HG03135 (cell line): Measurements from ENCODE around the gene SERINC5.
A peak's percentile ranks its signal among the peaks of the same experiment; 100 is the strongest.

Experiments
- ATAC-seq: cut with Tn5 transposase; IDR thresholded peaks from one replicate; pipeline ENCODE4 v1.9.1; 2021; ENCODE audit warnings: mild to moderate bottlenecking, moderate library complexity; ENCODE audit not compliant: unreplicated experiment

Gene SERINC5

DNA sequence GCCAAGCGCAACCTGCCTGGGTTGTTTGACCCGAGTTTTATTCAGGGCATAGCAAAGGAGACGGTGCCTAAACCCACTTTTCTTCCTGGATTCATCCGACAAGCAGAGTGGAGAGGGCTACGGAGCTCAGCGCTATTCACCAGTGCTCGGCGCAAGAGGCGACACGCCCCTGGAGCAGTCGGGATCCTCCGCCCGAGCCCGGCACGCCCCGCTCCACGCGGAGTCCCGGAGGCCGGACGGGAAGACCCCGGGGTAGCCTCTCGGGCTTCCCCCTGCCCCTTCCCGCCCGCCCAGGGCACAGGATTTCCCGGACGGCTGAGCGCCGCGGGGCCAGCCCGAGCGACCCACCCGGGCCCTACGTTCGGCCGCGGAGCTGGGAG is 427 bp downstream of the SERINC5 start:
- ATAC-seq = peak; percentile 37

DNA sequence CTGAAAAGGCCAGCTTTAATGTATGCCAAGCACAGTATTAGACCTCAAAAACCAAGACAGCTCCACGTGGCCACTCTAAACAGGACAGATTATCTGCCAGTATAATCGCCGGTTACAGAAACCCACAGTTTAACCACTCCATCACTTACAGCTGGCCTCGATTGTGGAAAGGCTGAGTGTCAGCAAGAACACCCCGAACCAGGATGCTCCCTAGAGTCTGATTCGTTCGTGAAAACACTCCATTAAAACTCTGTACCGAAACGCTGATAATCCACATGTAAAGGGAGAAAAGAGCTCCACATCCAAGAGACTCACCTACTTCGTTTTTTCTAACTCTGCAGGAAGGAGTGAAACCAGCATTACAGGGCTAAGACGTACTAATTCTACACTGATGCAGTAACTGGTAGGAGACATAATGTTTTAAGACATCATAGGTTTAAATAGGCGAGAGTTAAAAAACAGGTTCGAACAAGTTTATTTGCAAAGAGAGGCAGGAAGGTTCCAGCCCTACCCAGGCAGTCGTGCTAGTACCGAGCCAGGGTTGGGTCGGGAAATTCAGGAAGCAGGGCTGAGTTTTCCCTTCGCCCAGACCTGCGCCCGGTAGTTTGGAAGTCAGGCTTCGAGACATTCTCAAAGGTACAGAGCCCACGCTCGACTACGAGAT is 949 bp downstream of the SERINC5 start:
- ATAC-seq = peak; percentile 2

DNA sequence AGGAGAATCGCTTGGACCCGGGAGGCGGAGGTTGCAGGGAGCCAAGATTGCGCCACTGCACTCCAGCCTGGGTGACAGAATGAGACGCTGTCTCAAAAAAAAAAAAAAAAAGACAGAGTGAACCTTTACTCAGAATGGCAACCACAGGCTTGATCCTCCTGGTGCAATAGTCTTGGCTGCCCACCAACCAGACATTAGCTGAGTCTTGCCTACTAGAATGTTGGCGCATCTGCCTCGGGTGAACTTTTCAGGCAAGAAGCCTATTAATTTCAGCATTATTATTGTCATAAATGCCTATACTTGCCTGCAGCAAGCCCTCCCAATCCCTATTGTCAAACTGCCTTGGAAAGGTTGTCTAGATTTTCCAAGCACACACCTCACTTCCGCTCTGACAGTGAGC is 4.2 kb downstream of the SERINC5 start:
- no peak for ATAC-seq

DNA sequence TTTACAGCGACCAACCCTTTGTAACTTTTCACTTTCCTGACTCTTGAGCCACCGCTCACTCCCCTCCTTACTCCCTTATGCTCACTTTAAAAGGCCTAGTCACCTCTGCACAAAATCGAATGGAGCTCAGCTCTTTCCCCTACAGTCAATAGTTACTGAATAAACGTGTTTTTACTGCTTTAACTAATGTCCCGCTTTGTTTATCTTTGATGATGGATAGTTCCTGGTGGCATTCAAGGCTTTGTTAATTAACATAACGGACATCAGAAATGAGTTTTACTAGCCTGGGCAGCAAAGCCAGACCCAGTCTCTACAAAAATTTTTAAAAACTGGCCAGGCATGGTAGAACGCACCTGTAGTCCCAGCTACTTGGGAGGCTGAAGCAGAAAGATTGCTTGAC is 5.0 kb downstream of the SERINC5 start:
- no peak for ATAC-seq

DNA sequence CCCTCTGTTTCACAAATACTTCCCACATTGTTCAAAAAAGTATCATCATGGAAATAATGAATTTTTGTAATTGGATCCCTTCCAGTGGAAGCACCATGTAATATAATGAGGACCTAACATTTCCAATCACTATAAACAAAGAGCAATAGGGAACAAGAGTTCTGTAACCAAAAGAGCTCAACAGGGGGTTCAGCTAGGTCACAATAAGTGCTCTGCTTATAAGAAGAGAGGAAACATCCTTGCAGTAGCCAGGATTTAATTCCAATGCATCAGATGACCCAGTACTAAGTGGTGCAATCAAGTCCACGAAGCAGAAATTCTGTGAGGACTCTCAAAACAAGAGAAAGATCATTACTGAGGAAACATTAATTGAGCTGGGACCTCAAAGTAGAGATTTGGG is 5.9 kb downstream of the SERINC5 start:
- ATAC-seq = no peak

DNA sequence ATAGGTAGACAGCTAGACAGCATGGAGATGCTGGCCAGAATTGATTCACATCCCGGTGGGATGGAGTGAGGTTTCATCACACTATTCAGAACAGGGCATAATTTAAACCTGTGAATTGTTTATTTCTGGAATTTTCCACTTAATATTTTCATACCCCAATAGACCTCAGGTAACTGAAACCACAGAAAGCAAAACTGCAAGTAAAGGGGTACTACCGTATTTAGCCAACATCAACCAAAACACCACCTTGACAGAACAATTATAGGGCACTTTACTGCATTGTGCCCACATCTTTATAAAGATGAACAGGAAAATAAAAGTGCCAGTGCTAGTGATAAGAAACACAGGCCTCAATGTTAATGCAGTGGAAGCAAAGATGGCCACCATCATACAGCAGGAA is 7.5 kb downstream of the SERINC5 start:
- ATAC-seq = no peak

DNA sequence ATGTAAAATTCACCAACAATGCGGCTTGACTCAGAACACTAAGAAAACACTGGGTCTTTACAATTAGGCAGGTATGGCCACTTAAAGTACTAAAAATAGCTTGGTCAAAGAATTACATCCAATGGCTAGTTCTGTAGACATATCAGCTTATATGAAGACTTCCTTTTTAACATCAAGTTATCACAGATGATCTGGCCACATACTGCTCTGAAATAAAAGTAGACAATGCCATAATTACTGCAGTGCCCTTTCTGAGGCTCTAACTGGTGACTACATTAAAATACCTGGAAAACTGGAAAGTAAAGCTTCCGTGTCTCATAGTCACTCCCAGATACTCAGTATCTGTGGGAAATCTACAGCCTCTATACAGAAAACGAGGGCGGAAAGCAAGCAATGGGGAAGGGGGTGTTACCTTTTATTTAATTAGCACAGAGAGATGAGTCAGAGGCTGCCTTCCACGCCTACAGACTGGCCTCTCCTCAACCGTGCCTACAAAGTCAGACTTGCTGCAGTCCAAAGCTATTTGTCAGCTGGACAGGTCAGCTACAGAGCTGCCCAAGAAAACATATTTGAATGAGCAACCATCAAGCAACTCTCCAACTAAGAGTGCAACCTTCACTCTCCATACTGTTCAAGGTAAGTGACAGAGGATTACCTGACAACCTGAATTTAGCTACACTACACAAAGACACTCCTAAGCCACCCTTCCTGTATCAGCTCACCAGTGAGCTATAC is 8.7 kb downstream of the SERINC5 start:
- peak; percentile 85 for ATAC-seq

DNA sequence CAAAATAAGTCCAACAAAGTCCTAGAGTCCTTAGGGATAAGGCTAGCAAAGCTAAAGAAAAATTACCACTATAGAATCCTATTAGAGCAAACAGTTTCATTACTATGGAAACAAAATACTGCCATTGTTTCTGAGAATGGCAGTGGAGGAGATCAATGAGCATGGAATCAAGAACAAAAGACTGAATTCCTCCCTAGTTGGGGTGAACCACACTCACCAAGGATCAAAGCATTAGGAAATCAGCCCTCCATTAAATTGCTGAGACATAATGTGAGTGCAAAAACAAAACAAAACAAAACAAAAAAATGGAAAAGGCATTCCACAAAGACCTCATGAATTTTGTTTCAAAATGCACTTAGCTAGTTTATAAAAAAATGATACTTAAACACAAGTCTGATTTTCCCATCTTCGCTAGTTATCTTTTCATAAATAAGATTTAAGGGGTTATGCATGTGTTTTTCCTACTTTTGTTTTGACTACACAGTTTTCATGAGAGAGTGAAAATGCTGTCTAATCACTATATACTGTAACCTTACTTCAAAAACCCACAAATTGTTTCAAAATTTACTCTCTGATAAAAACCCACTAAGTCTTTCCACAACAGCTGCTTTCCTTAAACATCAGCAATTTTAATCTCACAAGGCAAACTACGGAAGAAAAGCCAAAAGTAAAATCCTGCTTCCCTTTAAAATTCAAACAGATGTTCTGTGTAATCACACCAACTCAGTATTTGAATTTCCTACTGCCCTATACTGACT is 9.7 kb downstream of the SERINC5 start:
- ATAC-seq = no peak

DNA sequence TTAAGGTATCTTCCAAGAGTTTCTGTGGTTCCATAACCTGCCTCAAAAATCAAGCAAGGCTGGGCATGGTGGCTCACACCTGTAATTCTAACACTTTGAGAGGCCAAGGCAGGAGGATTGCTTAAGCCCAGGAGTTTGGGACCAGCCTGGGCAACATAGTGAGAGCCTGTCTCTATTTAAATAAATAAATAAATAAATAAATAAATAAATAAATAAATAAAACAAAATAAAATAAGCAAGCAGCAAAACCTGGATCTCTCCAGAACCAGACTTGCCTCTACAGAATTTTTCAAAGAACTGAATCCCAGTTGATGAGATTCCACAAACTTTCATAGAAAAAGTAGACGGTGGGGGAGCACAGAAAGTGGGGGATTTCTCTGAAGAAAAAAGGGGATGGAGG is 12.3 kb downstream of the SERINC5 start:
- no peak for ATAC-seq

DNA sequence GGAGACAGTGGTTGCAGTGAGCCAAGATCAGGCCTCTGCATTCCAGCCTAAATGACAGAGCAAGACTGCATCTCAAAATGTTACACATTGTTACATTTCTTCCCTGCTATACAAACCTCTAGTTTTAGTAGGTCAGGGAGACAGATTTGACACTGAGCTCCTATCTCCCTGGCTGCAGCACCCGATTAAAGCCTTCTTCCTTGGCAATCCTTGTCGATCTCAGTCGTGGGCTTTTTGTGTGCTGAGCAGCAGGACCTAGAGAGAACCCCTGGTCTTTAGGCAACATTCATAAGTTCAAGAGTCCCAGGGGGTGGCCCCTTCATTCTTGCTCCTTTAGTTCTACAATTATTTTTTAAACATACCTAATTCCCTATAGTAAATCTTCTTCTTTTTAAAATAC is 13.0 kb downstream of the SERINC5 start:
- no peak for ATAC-seq

DNA sequence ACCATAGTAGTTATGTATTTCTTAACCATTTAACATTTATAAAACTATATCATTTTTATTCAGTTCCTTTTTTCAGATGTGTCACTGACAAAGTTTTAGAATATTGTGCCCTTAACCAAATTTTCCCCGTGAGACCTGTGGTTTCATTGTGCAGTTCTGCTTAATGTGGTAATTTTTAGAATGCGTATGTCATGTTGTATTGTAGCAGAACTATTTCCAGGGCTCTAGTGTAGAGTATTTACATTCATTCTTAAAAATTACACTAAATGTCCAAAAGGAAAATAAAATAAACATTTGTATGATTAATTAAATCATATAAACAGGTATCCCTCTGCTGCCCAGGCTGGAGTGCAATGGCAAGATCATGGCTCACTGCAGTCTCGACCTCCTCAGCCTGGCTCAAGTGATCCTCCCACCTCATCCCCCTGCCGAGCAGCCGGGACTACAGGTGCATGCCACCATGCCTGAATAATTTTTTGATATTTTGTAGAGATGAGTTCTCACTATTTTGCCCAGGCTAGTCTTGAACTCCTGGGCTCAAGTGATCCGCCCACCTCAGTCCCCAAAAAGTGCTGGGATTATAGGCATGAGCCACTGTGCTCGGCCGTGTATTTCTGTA is 15.4 kb downstream of the SERINC5 start:
- ATAC-seq = no peak

DNA sequence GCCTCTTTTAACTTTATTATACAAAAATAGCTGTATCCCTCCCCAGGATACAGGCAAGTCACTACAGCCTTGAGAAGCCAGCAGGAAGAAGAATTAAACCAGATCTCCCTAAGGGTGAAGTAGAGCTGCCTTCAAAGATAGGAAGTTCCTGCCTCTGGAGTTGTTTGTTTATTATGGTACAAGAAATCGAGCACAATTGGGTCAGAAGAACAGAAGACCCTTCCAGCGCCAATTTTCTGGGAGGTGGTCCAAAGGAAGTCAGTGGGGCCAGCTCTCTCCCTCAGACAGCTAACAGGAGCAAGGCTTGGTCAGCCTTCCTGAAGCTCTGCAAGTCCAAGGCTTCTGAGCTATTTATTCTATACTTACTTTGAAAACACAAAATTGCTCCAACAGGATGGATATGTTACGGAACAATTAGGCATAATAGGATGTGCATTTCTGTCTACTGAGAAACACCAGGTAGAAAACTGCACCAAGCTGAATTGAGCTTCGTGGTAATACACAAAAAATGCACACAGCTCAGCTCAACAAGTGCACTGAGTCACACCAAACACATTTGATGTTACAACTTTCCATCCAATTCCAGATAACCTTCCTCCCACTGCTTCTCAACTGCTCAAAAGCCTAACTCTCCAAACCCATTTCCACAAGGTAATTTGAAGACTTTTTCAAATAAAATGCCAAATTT is 16.0 kb downstream of the SERINC5 start:
- ATAC-seq = no peak

DNA sequence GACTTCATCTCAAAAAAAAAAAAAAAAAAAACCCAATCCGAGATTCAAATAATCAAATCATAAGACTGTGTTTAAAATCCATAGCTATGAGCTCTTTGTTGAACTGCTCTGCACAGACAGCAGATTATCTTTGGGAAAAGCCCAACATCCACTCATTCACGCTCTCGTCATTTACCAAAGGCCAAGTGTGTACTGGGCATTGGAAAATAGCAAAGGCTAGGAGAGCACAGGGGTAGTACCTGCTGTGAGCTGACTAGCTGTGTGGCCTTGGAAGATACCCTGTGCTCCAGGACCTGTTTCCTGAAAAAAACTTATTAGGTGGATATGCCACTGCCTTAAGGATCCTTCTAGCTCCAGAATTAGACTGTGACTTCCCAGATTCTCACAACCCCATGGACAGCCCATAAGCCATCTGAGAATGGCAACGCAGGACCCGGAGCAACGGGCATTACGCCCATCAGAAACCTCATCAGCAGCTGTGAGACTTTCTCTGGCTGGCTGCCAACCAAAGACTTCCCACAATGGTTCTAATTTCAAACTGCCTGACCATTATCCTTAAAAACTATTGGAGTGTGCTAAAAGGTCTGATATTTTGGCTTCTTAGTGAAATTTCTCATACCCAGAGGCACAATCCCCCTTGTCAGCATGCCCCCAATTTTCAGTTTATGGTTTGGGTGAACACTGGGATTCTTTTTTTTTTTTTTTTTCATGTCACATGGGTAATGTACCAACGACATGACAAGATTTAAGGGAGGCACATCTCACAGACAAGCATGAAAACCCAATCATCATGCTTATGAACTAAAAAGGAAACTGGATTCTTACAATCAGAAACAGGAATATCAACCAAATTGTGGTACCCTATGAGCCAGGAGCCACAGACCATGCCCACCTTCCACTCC is 16.8 kb downstream of the SERINC5 start:
- ATAC-seq = no peak

DNA sequence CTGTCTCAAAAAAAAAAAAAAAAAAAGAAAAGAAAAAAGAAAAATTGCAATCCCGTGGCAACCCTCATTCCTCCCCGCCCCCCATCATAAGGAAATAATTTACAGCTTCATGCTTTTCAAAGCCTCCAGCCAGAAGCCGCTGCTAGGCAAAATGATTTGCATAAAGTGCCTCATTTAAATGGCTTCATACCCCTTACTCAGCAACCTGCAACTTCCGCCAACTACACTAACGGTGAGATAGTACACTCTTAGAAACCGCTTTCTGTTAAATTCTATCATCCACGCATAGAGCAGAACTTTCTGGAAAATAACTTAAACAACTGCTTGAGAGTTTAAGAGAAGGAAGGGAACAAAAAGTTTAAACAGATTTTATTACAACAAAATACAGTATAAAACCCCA is 17.8 kb downstream of the SERINC5 start:
- no peak for ATAC-seq

DNA sequence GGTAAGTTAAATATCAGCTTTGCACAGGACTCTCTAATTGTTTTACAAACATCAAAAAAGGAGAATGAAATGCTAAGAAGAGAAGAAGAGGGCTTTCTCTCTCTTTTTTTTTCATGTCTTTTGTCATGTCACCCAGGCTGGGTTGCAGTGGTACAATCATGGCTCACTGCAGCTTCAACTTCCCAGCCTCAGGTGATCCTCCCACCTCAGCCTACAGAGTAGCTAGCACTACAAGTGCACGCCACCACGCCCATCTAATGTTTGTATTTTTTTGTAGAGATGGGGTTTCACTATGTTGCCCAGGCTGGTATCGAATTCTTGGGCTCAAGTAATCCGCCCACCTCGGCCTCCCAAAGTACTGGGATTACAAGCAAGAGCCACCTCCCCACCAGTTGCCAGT is 18.6 kb downstream of the SERINC5 start:
- ATAC-seq = no peak

DNA sequence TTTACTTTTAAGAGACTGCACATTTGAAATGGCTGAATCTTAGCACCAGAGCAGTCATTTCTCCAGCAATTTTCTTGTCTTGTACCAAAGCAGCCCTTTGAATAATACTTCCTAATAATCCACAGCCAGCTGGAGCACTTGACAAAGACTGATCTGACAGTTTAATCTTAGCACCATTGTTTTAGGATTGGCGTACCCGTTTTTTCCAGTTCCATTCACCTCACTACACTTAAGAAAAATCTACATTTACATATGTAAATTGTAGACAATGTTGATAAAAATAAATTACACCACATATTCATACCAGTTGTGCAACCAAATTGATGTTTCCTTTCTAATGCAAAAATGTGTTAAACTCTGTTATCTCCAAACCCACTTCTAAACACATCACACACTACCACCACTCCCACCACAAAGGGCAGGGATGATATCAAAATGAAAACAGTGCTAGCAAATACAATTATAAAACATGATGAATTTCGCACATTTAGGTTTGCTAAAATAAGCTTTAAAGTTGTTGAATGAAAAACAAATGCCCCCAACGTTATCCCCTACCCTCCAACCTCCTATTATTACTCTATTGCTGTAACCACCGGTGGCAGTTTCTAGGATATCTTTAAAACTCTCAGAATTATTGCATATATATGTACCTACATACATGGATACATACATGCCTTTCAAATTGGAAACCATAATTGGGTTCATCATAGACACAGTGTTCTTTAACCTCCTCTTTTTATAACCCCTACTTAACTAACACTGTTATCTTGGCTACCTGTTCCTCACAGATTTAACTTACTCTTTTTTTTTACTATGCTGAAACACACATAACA is 21.5 kb downstream of the SERINC5 start:
- ATAC-seq = no peak

DNA sequence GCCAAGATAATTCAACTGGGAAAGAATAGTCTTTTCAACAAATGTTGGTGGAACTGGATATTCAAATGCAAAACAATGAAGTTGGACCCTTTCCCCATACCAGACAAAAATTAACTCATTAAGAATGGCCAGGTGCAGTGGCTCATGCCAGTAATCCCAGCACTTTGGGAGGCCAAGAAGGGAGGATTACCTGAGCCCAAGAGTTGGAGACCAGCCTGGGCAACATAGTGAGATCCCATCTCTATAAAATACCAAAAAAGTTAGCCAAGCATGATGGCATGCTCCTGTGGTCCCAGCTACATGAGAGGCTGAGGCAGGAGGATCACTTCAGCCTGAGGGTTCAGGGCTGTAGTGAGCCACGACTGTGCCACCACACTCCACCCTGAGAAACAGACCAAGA is 24.2 kb downstream of the SERINC5 start:
- no peak for ATAC-seq

DNA sequence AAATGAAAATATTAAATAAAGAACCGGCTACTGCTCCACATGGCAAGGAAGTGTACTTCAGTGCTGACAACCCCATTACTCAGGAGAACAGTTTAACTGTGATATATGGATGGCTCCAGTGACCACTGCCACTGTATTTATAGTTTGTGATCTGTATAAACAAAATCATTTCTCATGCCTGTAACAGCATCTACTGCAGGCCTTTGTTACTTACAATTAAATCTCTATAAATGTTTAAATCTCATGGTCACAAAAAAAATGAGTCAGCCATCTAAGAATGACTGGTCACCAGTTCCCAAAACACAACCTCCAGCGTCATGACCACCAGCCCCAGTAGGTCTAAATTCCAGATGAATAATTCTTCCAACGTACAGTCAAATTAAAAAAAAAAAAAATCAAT is 24.6 kb downstream of the SERINC5 start:
- no peak for ATAC-seq
